ENCODE results near the gene RBFOX1. TPM values are rescaled to one million over a fixed set of nuclear protein-coding genes. Genes with fewer than 3 reads are reported as not detected.

Gene RBFOX1
- 0.66 TPM for total RNA-seq
- 0.24 TPM for polyA plus RNA-seq (ENCODE audit: insufficient read depth, low read depth, low replicate concordance)
- long read RNA-seq, donor 1: 0 reads
- long read RNA-seq, donor 2: 0 reads
- long read RNA-seq, donor 3: 0 reads
- long read RNA-seq, donor 4: 0 reads
- long read RNA-seq, donor 5: 0 reads
- long read RNA-seq, donor 6: 0 reads
- long read RNA-seq, donor 7: 0 reads
- long read RNA-seq, donor 8: 0 reads
- long read RNA-seq, donor 9: 0 reads
- long read RNA-seq, donor 10: 0 reads

- FAIRE-seq: no peak
- Histone ChIP-seq H3K4me3 (ENCODE audit: low read length in 3 of 3) (no peak within 1 kb of the TSS), H3K4me1 (ENCODE audit: control insufficient read depth in 2 of 3, insufficient read depth in 2 of 3, low read depth in 1 of 3, low read length in 3 of 3) (no peaks in the 10 kb centered on the region), H3K36me3 (ENCODE audit: control insufficient read depth in 2 of 3, insufficient read depth in 3 of 3, low read length in 3 of 3) (no peaks in the 10 kb centered on the region), H3K9me3 (ENCODE audit: control insufficient read depth in 2 of 3, insufficient read depth in 1 of 3, low read length in 3 of 3) (no peaks in the 10 kb centered on the region), H3K27me3 (ENCODE audit: control insufficient read depth, insufficient read depth, low read length) (no peaks in the 10 kb centered on the region), H3K27ac (ENCODE audit: low read depth in 2 of 2, low read length in 2 of 2) (no peak within 1 kb of the TSS), H3K9ac (ENCODE audit: low read length in 3 of 3) (no peak within 1 kb of the TSS)
- DNase-seq: no peak
- TF ChIP-seq CTCF (IDR thresholded peaks at IDR 0.05; ENCODE audit: borderline replicate concordance, extremely low read depth, insufficient read depth): no peak
- intact Hi-C loops (cut with DNase I): no loop called here
These were observed at the start of gene RBFOX1 for GRCh38 chr16:7332611-7333010. RBFOX1 (plus strand) TSS chr16:7332845.

GRCh38 chr16:7284780-7285179, 47.9 kb upstream of the RBFOX1 start:
- no peak overlapping the region for H3K27ac ChIP-seq (ENCODE audit: low read depth in 2 of 2, low read length in 2 of 2)
- DNase-seq (no peak), FAIRE-seq (no peak)
- intact Hi-C loops (cut with DNase I): no loop called here
- no peak for TF ChIP-seq CTCF (IDR thresholded peaks at IDR 0.05; ENCODE audit: borderline replicate concordance, extremely low read depth, insufficient read depth)
- no peaks in the 10 kb centered on the region for H3K27me3 ChIP-seq (ENCODE audit: control insufficient read depth, insufficient read depth, low read length)
- H3K4me3 ChIP-seq (ENCODE audit: low read length in 3 of 3): no peak overlapping the region
- H3K9me3 ChIP-seq (ENCODE audit: control insufficient read depth in 2 of 3, insufficient read depth in 1 of 3, low read length in 3 of 3): peaks cover 0 to 5% (median 0%) of the 10 kb centered on the region in 3 donors
- no peaks in the 10 kb centered on the region for H3K4me1 ChIP-seq (ENCODE audit: control insufficient read depth in 2 of 3, insufficient read depth in 2 of 3, low read depth in 1 of 3, low read length in 3 of 3)
- H3K9ac ChIP-seq (ENCODE audit: low read length in 3 of 3): no peak overlapping the region
- no peaks in the 10 kb centered on the region for H3K36me3 ChIP-seq (ENCODE audit: control insufficient read depth in 2 of 3, insufficient read depth in 3 of 3, low read length in 3 of 3)

GRCh38 chr16:7285520-7285919, 47.1 kb upstream of the RBFOX1 start:
- intact Hi-C loops (cut with DNase I): no loop called here
- TF ChIP-seq CTCF (IDR thresholded peaks at IDR 0.05; ENCODE audit: borderline replicate concordance, extremely low read depth, insufficient read depth): no peak
- Histone ChIP-seq H3K27ac (ENCODE audit: low read depth in 2 of 2, low read length in 2 of 2) (no peak overlapping the region), H3K9ac (ENCODE audit: low read length in 3 of 3) (no peak overlapping the region), H3K4me1 (ENCODE audit: control insufficient read depth in 2 of 3, insufficient read depth in 2 of 3, low read depth in 1 of 3, low read length in 3 of 3) (no peaks in the 10 kb centered on the region), H3K4me3 (ENCODE audit: low read length in 3 of 3) (no peak overlapping the region), H3K9me3 (ENCODE audit: control insufficient read depth in 2 of 3, insufficient read depth in 1 of 3, low read length in 3 of 3) (peaks cover 0 to 5% (median 0%) of the 10 kb centered on the region in 3 donors), H3K27me3 (ENCODE audit: control insufficient read depth, insufficient read depth, low read length) (no peaks in the 10 kb centered on the region), H3K36me3 (ENCODE audit: control insufficient read depth in 2 of 3, insufficient read depth in 3 of 3, low read length in 3 of 3) (no peaks in the 10 kb centered on the region)
- FAIRE-seq (no peak), DNase-seq (no peak)

- Histone ChIP-seq H3K4me1 (ENCODE audit: control insufficient read depth in 2 of 3, insufficient read depth in 2 of 3, low read depth in 1 of 3, low read length in 3 of 3) (no peaks in the 10 kb centered on the region), H3K36me3 (ENCODE audit: control insufficient read depth in 2 of 3, insufficient read depth in 3 of 3, low read length in 3 of 3) (no peaks in the 10 kb centered on the region), H3K4me3 (ENCODE audit: low read length in 3 of 3) (no peak overlapping the region), H3K27ac (ENCODE audit: low read depth in 2 of 2, low read length in 2 of 2) (no peak overlapping the region), H3K9ac (ENCODE audit: low read length in 3 of 3) (no peak overlapping the region), H3K9me3 (ENCODE audit: control insufficient read depth in 2 of 3, insufficient read depth in 1 of 3, low read length in 3 of 3) (peaks cover 0 to 5% (median 0%) of the 10 kb centered on the region in 3 donors), H3K27me3 (ENCODE audit: control insufficient read depth, insufficient read depth, low read length) (no peaks in the 10 kb centered on the region)
- TF ChIP-seq CTCF (IDR thresholded peaks at IDR 0.05; ENCODE audit: borderline replicate concordance, extremely low read depth, insufficient read depth): no peak
- no peak for FAIRE-seq
- intact Hi-C loops (cut with DNase I): no loop called here
- no peak for DNase-seq
These were observed 43.3 kb upstream of the RBFOX1 start for GRCh38 chr16:7289299-7289698.
